Esophagus mucosa (tissue), 1 donor: ENCODE measurements around the gene DNASE1L1. TPM values are rescaled to one million over a fixed set of nuclear protein-coding genes. Genes with fewer than 3 reads are reported as not detected.

Experiments used
- ATAC-seq: fragments of 200-7000 bp; cut with Tn5 transposase; one replicate; pipeline ENCODE4 v1.9.1; 2020
- total RNA-seq: library from RNA; stranded (reverse); gene quantifications from one replicate; pipeline ENCODE4 v1.2.4, GENCODE V29; 2023
- donor health status: DM: yes; HTN: yes; CAD: no.

The DNASE1L1 gene
- total RNA-seq, 1 donor from 2014 or later, result 22.8 TPM

DNA sequence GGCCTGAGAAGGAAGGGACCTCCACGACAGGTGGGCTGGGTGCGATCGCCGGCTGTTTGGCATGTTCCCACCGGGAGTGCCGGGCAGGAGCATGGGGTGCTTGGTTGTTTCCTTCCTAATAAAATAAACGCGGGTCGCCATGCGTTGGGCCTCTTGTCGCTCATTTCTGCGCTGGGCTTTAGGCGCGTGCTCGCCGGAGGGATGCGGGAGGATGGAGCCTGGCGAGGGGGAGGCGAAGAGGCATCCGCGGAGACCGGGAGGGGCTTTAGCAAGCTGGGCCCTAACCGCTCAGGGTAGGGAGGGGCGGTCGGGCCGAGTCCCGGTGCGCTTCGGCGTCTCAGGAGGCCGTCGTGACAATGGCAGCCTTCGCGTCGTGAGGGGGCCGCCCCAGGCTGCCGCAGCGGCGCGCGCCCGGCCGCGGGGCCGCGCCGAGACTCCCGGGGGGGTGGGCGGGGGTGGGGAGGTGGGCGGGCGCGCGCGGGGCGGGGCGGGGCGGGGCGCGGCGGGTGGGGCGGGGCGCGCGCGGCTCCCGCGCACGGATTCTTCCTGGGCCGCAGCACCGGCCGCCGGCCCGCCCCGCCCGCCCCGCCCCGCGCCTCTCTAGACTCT, 27.4 kb upstream of the DNASE1L1 start:
- ATAC-seq, result peak; percentile 7

DNA sequence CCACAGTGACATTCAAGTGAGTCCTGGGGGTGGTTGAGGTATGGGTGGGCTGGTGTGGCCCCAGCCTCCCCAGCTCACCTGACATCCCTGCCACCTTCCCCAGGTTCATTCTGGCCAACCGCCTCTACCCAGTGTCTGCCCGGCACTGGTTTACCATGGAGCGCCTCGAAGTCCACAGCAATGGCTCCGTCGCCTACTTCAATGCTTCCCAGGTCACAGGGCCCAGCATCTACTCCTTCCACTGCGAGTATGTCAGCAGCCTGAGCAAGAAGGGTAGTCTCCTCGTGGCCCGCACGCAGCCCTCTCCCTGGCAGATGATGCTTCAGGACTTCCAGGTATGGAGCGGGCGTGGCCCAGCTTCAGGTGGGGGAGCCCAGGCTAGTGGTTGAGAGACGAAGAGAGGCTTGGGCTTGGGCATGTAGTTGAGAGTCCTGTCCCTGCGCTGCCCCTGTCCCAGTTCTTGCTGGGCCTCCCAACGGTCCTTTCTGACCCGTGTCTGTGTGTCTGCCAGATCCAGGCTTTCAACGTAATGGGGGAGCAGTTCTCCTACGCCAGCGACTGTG, 26.2 kb upstream of the DNASE1L1 start:
- ATAC-seq, result no peak

DNA sequence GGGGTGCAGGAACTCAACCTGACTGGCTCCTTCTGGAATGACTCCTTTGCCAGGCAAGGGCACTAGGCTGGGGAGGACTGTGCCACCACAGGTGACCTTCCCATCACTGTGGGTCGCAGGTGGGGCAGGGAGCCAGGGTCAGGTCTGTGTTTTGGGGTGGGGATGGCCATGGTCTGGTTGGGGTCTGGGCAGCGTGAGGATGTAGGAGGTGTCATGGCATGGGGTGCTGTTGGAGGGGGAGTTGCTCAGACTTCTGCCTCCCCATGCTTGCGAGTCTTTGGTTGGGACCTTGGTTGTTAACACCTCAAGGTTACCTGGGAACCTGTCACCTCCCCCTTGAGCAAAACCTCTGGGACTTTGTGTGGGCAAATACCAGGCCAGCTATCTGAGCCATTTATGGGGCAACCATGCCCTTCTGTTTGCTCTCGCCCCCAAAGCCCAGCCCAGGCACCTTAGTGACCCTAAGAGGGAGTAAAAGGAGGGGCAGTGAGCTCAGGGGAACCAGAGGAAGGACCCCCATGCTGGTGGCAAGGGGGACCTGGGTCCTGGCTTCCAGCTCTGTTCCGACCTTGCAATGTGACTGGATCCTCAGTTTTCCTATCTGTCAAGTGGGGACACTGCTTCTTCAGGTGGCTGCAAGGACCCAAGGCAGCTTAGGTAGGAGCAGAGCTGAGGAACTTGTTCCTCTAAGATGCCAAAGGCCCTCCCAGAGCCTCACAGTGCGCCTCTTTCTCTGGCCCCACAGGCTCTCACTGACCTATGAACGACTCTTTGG, 25.5 kb upstream of the DNASE1L1 start:
- ATAC-seq, result no peak

DNA sequence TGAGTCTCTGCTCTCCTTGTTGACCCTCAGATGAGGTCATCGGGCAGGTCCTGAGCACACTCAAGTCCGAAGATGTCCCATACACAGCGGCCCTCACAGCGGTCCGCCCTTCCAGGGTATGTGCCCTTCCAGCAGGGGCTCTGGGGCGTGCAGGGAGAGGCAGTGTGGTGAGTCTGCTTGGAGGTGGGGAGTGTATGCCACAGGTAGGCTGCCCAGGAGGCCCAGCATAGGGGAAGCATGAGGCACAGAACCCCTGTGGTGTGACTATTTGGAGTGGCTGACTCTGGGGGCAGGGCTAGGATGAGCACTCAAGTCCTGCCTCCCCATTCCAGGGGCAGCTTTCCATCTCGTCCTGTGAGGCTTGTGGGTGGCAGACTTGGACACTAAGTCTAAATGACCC, 24.6 kb upstream of the DNASE1L1 start:
- ATAC-seq, result no peak

DNA sequence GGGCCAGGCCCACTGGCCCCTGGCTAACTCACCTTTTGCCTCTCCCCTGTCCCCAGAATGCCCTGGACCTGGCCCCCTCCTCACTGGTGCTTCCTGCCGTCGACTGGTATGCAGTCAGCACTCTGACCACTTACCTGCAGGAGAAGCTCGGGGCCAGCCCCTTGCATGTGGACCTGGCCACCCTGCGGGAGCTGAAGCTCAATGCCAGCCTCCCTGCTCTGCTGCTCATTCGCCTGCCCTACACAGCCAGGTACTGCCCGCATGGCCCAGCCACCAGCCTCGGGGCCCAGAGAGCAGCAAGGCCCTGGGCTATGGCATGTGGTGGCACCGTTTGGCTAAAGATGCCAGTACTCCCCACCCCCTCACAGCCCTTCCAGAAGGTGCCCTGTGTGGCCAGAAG, 23.2 kb upstream of the DNASE1L1 start:
- ATAC-seq, result no peak

DNA sequence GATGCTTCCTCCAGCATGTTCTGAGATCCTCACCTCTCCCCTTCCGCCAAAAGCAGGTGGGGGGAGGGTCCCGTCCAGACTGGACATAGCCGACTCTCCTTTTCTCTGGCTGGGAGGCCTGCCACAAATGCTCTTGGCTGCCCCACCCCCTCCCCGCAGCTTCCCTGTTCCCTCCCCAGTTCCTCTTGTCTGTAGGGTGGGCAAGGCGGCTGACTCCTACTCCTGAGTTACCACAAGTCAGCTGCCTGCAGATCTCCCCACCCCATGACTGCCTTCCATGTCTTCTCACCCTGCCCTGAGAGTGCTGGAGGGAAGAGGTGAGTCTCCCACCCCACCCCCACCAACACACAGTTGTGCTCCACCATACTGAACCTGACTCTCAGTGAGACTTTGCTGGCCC, 22.3 kb upstream of the DNASE1L1 start:
- no peak for ATAC-seq

DNA sequence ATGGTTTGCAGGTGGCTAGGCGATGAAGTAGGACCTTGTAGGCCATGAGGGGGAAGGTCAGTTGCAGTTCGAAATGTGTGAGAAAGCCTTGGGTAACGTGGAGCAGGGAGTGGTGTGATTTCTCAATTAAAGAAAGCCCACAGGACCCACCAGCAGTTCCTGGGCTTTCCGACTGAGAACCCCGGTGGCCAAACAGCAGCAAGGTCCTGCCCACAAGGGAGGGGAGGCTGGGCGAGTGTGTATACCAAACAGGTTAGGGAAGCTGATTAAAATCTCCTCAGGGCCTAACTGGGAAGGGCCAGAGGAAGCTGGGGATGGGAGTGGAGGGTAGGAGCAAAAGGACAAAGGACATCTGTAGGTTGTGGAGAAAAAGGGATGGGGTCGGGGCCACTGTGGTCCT, 21.9 kb upstream of the DNASE1L1 start:
- ATAC-seq, result peak; percentile 14

DNA sequence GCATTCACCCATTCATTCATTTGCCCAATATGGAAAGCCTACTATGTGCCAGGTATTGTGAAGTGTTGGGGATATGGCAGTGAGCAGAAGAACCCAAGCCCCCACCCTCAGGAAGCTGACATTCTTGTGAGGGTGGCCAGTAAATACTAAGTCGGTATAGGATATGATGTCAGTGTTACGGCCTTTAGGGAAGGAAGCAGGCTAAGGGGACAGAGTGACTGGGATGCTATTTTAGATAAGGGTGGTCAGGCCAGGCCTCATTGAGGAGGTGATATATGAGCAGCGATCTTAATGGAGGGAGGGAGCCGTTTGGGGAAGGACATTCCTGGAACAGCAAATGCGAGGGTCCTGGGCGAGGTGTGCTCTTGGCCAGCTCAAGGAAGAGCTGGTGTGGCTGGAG, 21.4 kb upstream of the DNASE1L1 start:
- ATAC-seq, result no peak

DNA sequence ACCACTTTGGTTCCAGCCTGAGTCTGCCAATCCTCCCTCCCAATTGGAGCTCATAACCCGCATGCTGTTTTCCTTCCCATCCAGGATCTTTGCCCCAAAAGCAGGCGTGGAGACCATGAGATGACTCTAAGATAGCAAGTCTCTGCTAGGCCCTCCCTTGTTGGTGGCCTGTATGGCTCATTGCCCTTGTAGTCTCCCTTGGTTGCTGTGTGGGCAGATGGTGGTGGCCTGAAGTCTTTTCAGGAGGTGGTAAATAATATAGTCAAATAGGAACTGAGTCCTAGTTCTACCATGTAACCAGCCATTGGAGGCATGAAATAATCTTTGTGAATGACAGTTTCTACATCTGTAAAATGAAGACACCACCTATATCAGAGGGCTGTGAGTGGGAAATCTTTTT, 20.7 kb upstream of the DNASE1L1 start:
- ATAC-seq, result no peak

DNA sequence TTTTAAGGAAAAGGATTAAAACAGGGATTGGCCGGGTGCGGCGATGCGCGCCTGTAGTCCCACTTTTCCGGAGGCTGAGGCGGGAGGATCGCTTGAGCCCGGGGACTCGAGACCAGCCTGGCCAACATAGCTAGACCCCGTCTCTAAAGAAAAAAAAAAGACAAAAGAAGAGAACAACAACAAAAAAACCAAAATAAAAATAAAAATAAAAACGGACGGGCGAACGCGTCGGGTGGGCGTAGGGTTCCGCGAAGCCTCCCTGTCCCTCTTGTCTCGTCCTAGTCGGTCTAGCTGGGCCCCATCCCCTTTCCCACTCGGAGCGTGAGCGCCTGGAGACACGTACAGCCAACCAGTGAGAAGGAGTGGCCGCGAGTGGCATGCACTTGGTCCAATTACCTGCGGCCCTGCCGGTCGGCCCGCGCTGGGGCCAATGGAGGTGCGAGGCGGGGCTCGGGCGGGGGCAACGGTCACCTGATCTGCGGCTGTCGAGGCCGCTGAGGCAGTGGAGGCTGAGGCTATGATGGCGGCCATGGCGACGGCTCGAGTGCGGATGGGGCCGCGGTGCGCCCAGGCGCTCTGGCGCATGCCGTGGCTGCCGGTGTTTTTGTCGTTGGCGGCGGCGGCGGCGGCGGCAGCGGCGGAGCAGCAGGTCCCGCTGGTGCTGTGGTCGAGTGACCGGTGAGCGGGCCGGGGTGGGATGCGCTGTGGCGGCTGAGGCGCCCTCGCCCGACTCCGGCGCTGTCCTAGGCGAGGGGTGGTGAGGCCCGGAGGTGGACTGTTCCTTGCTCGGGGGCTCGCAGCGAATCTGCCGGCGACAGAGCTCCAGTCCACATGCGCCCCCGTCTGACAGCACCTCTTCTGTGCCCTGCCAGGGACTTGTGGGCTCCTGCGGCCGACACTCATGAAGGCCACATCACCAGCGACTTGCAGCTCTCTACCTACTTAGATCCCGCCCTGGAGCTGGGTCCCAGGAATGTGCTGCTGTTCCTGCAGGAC, 19.4 kb upstream of the DNASE1L1 start, which contains the start of gene ATP6AP1:
TSS of gene ATP6AP1 (plus strand) at position 502 of the 996 bp plus-strand sequence. CDS start at position 518, 16 bp downstream.
- peak; percentile 96 for ATAC-seq

DNA sequence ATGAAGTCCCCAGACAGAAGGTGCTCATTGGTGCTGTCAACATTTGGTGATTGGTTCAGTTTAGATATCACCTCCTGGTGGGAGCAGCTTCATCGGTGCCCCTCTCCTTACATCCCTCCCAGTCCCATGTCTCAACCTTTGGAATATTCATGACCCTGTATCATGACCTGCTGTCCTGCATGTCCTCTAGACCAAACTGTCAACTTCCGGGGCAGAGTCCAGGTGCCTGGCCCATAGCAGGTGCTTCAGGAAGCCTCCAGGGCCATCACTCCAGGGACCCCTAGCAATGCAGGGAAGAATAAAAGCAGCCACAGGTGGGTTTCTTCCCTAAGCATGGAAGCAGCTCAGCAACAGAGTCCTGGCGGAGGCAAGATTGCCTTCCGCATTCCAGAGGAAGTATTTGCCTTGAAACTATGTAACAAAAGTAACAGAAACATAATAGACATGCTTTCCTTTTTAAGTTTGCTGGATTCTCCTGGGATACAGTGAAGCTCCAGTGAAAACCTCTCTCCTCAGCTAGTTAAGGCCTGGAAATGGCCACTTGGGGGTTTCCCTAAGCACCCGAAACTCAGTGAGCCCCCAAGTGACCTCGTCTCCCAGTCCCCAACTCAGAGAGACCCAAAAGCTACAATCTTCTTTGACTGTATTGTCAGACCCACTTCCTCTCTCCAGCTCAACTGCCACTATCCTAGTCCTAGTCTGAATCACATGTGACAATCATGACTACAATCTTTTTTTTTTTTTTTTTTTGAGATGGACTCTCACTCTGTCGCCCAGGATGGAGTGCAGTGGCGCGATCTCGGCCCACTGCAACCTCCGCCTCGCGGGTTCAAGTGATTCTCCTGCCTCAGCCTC, 18.1 kb upstream of the DNASE1L1 start:
- no peak for ATAC-seq

DNA sequence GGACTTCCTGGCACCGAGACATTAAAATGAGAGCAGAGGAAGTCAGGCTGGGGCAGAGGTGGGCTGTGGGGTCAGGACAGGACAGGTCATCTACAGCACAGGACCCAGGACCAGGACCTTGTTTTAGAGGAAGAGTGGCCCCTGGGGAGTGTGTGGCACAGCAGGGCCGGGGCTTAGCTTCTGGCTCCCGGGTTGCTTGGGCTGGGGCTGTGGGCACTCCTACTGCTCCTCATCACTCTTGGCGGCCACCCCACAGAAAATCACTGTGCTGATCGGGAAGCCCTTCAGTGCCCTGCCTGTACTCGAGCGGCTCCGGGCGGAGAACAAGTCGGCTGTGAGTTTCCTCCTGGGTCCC, 11.3 kb upstream of the DNASE1L1 start:
- ATAC-seq, result no peak

DNA sequence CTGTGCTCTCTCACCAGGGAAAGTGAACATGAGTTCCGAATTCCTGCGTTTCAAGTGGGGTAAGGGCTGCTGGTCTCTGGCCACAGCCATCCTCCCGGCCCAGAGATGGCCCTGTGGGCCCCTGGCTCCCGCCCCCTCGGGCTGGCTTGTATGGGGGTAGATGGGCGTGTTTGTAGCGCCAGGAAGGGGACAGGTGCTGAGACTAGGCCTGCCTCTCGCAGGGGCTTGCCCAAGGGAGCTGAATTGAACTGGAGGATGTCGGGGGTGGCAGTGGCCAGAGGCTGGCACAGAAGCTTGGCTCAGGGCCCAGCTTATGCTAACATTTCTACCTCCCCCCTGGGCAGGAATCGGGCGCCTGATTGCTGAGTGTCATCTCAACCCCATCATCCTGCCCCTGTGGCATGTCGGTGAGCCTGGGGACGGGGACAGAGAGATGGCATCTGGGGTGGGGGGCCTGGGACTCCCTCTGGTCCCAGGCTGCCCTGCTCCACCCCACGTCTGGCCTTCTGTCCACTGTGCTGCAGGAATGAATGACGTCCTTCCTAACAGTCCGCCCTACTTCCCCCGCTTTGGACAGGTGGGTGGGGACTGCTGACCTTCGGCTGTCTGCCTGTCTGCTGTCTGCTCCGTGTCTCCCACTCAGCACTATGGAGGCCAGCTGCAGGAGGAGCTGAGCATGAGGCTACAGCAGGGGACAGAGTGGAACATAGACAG, 10.8 kb upstream of the DNASE1L1 start:
- peak; percentile 27 for ATAC-seq

DNA sequence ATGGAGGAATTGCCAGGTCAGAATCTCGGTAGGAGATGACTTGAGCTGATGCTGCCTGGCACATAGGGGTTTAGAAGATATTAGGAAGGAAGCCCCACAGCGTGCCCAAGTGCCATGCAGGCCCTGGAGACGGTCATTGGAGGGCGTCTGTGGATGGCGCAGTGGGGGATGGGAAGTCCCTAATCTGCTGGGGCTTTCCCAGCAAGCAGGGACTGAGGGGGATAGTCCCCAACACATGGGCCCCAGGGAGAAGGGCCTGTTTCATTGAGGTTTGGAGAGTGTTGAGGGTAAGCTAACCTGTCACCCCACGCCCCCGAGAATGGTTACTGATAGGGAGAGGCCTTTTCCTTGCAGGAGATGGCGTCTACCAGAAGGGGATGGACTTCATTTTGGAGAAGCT, 10.1 kb upstream of the DNASE1L1 start:
- no peak for ATAC-seq

DNA sequence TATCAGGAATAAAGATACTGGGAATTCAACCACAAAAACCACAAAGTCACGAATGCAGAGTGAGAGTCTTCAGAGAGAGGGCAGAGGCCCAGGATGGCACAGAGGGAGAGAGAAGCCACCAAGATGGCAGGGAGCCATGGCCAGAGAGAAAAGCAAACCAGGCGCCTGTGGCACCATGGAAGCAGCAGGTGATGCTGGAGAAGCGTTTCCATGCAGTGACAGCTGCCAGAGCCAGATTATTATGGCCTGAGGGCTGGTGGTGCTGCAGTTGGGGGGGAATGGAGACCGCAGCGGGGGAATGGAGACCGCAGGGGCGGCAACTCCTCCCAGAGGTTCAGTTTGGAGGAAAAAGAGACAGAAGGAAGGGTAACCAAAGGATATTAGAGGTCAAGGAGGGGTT, 8.1 kb upstream of the DNASE1L1 start:
- ATAC-seq, result no peak

DNA sequence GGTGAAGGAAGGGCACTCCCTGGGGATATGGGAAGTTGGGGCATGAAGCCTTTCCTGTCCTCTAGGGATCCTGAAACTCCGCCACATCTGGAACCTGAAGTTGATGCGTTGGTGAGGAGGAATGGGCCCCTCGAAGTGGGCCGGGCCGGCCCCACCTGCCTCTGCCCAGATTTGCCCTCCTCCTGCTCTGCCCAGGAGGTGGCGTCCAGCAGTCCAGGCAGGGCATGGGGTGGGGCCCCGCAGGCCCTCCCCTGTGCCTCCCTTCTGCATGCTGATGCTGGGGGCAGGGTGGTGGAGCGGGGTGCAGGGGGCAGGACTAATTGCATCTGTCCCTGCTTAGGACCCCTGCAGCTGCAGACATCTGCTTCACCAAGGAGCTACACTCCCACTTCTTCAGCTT, 4.1 kb upstream of the DNASE1L1 start:
- ATAC-seq, result no peak

DNA sequence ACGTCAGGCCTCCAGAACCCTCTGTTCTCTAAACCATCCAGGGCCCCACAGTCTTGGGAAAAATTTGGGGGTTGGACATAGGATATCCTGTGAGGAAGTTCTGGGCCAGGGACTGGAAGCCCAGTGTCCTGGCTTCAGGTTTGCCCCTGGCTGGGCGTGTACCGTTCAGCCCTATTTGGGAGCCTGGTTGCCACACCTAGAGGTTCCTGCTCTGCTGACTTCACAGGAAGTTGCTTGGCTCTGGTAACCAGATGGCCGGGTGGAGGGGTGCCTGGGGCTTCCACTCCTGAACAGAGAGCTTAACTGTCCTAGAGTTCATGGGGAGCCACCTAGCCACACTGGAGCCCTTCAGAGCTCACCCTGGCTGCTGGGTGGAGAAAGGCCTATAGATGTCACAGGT, 3.4 kb upstream of the DNASE1L1 start:
- ATAC-seq, result peak; percentile 76

DNA sequence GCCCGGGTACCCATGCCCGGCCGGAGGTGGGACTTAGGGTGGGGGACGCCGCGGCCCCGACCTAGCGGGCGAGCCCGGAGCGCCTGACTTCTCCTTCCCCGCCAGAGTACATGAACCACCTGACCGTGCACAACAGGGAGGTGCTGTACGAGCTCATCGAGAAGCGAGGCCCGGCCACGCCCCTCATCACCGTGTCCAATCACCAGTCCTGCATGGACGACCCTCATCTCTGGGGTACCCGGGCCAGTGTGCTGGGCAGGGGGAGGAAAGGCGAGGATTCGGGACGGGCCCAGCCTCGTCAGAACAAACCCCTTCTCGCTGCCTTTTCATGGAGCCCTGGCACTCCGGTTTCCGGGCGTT, 2.9 kb upstream of the DNASE1L1 start:
- peak; percentile 66 for ATAC-seq

DNA sequence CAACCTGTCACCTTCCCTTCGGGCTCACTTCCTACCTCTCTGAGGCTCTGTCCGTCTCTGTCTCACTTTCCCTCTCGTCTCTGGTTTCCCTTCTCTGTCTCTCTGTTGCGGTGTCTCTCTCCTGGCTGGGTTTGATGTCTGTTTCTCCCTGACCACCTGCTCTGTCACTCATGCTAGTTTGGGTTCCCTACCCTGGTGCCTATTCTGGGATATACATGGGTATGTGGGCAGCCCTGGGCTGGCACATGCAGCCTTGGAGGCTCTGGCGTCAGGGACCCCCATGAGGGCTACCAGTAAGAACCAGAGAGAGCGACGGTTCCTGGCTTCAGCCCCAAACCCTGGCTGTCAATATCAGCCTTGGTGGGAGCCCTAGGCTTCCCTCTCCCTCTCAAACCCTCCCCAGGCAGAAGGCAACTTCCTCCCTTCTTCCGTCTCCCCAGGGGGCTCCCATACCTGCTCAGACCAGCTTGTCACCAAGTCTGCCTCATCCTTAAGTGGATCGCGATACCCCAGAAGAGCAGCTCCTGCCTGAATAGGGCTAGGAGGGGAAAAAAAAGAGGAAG, 314 bp downstream of the DNASE1L1 start:
- ATAC-seq, result no peak

DNA sequence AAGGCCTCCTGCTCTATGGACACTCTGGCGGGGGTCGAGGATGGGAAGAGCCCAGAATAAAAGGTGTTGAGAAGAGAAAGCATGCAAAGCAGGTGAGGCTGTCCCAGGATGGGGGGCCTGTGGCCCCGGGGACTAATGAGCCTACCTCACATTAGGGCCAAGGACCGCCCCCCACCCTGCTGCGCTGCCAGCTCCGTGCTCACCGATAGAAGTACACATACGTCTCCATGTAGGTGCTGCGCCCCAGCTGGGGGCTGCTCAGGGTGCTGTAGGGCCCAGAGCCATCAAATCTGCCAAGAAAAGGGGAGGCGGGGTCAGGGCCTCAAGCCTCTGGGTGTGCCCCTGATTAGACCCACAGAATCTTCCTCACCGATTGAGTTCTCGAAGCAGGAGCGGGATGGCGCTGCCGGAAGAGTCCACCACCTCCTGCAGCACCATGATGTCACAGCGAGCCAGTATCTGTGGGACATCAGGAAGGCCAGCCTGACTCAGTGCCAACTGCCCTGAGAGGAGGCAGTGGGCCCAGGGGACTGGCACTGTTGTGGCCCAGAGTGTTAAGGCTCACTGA, 4.3 kb downstream of the DNASE1L1 start:
- ATAC-seq, result no peak

DNA sequence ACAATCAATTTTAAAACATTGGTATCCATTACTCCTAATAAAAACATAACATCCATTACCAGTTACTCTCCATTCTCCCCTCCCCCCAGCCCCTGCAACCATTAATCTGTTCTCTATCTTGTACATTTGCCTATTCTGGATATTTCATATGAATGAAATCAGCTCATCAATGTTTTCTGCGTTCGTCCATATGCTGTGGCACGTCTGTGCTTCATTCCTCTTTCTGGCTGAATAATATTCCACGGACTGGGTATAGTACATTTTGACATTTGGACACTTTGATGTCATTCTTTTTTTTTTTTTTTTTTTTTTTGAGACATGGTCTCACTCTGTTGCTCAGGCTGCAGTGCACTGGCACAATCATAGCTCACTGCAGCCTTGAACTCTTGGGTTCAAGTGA, 5.2 kb downstream of the DNASE1L1 start:
- no peak for ATAC-seq
